HG03565 (cell line): ENCODE measurements around the gene UBE2E2.
"Not testable (repeated sequence)": the region's sequence is repeated elsewhere in the genome, so short reads cannot be mapped to it uniquely, and the experiment has no call there.

Experiments used
- ATAC-seq: cut with Tn5 transposase; IDR thresholded peaks from one replicate; pipeline ENCODE4 v1.9.1; 2021; ENCODE audit warnings: mild to moderate bottlenecking, moderate library complexity; ENCODE audit not compliant: unreplicated experiment

UBE2E2 gene

GRCh38 chr3:23601091-23601822 is 398.1 kb downstream of the UBE2E2 start:
- no peak for ATAC-seq

GRCh38 chr3:23602971-23603370 is 399.8 kb downstream of the UBE2E2 start:
- ATAC-seq, result no peak

- no peak for ATAC-seq
These were observed 404.2 kb downstream of the UBE2E2 start for GRCh38 chr3:23607184-23607847.

- ATAC-seq, result no peak
These were observed 405.5 kb downstream of the UBE2E2 start for GRCh38 chr3:23608650-23609049.

- no peak for ATAC-seq
These were observed 408.7 kb downstream of the UBE2E2 start for GRCh38 chr3:23611737-23612295.

GRCh38 chr3:23612296-23612891 is 409.3 kb downstream of the UBE2E2 start:
- no peak for ATAC-seq

GRCh38 chr3:23615068-23615467 is 411.9 kb downstream of the UBE2E2 start:
- no peak for ATAC-seq

- ATAC-seq, result not testable (repeated sequence)
These were observed 415.3 kb downstream of the UBE2E2 start for GRCh38 chr3:23618475-23618874.

GRCh38 chr3:23619705-23620637 is 416.8 kb downstream of the UBE2E2 start:
- no peak for ATAC-seq

- no peak for ATAC-seq
These were observed 417.5 kb downstream of the UBE2E2 start for GRCh38 chr3:23620638-23621015.

GRCh38 chr3:23623844-23624243 is 420.7 kb downstream of the UBE2E2 start:
- ATAC-seq, result no peak

GRCh38 chr3:23624305-23624704 is 421.2 kb downstream of the UBE2E2 start:
- no peak for ATAC-seq

GRCh38 chr3:23626442-23626841 is 423.3 kb downstream of the UBE2E2 start:
- no peak for ATAC-seq

GRCh38 chr3:23629181-23629894 is 426.2 kb downstream of the UBE2E2 start:
- no peak for ATAC-seq

- ATAC-seq, result no peak
These were observed 430.3 kb downstream of the UBE2E2 start for GRCh38 chr3:23633261-23633960.

- ATAC-seq, result no peak
These were observed 434.2 kb downstream of the UBE2E2 start for GRCh38 chr3:23637339-23637738.

- ATAC-seq, result no peak
These were observed 437.5 kb downstream of the UBE2E2 start for GRCh38 chr3:23640471-23641146.
